Measurements from ENCODE around the gene ATP6V0A1. TPM values are rescaled to one million over a fixed set of nuclear protein-coding genes. Genes with fewer than 3 reads are reported as not detected.

ATP6V0A1 gene
- total RNA-seq, 1 donor from 2014 or later = 103 TPM

DNA sequence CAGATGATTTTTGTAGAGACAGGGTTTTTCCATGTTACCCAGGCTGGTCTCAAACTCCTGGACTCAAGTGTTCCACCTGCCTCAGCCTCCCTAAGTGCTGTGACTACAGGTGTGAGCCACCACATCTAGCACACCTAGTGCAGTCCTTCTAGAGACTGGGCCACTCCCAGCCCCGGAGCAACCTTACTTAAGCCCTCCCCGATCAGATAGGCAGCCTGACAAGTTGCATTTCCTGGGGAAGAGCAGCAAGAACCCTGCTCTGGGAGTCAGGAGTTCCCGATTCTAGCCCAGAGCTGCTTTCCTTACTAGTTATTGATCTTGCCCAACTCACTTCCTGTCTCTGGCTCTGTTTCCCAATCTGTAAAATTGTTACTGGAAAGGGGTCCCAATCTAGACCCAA, 70.4 kb downstream of the ATP6V0A1 start:
- Mint-ChIP-seq H3K36me3 (ENCODE audit: low read depth, unreplicated experiment) (peaks cover 4% of the 10 kb centered on the region), H3K4me1 (ENCODE audit: unreplicated experiment) (peaks cover 26% of the 10 kb centered on the region), H3K9me3 (ENCODE audit: unreplicated experiment) (no peaks in the 10 kb centered on the region), H3K27me3 (ENCODE audit: unreplicated experiment) (peaks cover 6% of the 10 kb centered on the region), H3K4me3 (ENCODE audit: unreplicated experiment) (no peak overlapping the region), H3K27ac (ENCODE audit: unreplicated experiment) (no peak overlapping the region)
- DNase-seq (ENCODE audit: low spot score) = no peak
- TF ChIP-seq, protein P1, sequence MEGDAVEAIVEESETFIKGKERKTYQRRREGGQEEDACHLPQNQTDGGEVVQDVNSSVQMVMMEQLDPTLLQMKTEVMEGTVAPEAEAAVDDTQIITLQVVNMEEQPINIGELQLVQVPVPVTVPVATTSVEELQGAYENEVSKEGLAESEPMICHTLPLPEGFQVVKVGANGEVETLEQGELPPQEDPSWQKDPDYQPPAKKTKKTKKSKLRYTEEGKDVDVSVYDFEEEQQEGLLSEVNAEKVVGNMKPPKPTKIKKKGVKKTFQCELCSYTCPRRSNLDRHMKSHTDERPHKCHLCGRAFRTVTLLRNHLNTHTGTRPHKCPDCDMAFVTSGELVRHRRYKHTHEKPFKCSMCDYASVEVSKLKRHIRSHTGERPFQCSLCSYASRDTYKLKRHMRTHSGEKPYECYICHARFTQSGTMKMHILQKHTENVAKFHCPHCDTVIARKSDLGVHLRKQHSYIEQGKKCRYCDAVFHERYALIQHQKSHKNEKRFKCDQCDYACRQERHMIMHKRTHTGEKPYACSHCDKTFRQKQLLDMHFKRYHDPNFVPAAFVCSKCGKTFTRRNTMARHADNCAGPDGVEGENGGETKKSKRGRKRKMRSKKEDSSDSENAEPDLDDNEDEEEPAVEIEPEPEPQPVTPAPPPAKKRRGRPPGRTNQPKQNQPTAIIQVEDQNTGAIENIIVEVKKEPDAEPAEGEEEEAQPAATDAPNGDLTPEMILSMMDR (IDR thresholded peaks at IDR 0.05; ENCODE audit: unreplicated experiment) = no peak

DNA sequence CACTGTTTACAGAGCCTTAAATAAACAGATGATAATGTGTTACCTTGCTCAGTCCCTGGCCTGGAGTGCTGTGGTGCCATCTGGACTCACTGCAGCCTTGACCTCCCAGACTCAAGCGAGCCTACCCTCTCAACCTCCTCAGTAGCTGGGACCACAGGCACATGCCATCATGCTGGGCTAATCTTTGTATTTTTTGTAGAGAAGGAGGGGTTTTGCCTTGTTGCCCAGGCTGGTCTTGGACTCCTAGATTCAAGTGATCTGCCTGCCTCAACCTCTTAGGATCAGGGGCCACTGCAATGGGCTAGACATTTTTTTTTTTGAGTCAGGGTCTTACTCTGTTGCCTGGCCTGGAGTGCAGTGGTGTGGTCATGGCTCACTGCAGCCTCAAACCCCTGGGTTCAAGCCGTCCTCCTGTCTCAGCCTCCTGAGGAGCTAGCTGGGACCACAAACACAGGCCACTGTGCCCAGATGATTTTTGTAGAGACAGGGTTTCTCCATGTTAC, 72.3 kb downstream of the ATP6V0A1 start:
- H3K27ac Mint-ChIP-seq (ENCODE audit: unreplicated experiment) = peak overlapping the region; percentile 30
- peaks cover 27% of the 10 kb centered on the region for H3K4me1 Mint-ChIP-seq (ENCODE audit: unreplicated experiment)
- peaks cover 4% of the 10 kb centered on the region for H3K36me3 Mint-ChIP-seq (ENCODE audit: low read depth, unreplicated experiment)
- TF ChIP-seq, protein P1 (IDR thresholded peaks at IDR 0.05; ENCODE audit: unreplicated experiment) = no peak
- peaks cover 6% of the 10 kb centered on the region for H3K27me3 Mint-ChIP-seq (ENCODE audit: unreplicated experiment)
- H3K9me3 Mint-ChIP-seq (ENCODE audit: unreplicated experiment) = no peaks in the 10 kb centered on the region
- DNase-seq (ENCODE audit: low spot score) = no peak
- no peak overlapping the region for H3K4me3 Mint-ChIP-seq (ENCODE audit: unreplicated experiment)

DNA sequence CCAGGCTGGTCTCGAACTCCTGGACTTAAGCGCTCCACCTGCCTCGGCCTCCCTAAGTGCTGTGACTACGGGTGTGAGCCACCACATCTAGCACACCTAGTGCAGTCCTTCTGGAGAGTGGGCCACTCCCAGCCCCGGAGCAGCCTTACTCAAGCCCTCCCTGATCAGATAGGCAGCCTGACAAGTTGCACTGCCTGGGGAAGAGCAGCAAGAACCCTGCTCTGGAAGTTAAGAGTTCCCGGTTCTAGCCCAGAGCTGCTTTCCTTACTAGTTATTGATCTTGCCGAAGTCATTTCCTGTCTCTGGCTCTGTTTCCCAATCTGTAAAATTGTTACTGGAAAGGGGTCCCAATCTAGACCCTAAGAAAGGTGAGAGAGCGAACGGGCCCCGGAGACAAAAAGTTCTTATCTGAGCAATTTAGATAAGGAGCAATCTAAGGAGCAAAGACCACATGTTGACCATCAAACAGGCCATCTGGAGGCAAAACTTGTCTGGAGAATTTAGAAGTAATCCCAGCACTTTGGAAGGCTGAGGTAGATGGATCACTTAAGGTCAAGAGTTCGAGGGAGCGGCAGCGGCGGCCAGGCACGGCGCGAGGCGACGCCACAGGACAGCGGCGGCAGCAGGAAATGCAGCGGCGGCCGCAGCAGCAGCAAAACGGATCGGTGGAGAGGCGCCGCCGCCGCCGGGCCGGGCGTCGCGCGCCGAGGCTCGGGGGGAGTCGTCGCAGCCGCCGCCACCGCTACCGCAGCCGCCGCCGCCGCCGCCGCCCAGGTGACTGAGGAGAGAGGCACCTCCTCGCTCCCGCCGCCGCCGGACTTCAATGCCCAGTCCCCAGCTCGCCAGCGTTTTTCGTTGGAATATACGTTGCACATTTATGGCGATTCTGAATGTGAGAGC, 73.0 kb downstream of the ATP6V0A1 start:
- TF ChIP-seq, protein P1 (IDR thresholded peaks at IDR 0.05; ENCODE audit: unreplicated experiment) = peak; percentile 37
- Mint-ChIP-seq H3K27ac (ENCODE audit: unreplicated experiment) (no peak overlapping the region), H3K4me1 (ENCODE audit: unreplicated experiment) (peaks cover 23% of the 10 kb centered on the region), H3K27me3 (ENCODE audit: unreplicated experiment) (peaks cover 6% of the 10 kb centered on the region), H3K9me3 (ENCODE audit: unreplicated experiment) (no peaks in the 10 kb centered on the region), H3K36me3 (ENCODE audit: low read depth, unreplicated experiment) (peaks cover 4% of the 10 kb centered on the region), H3K4me3 (ENCODE audit: unreplicated experiment) (peak overlapping the region; percentile 49)
- peak; percentile 52 for DNase-seq (ENCODE audit: low spot score)

DNA sequence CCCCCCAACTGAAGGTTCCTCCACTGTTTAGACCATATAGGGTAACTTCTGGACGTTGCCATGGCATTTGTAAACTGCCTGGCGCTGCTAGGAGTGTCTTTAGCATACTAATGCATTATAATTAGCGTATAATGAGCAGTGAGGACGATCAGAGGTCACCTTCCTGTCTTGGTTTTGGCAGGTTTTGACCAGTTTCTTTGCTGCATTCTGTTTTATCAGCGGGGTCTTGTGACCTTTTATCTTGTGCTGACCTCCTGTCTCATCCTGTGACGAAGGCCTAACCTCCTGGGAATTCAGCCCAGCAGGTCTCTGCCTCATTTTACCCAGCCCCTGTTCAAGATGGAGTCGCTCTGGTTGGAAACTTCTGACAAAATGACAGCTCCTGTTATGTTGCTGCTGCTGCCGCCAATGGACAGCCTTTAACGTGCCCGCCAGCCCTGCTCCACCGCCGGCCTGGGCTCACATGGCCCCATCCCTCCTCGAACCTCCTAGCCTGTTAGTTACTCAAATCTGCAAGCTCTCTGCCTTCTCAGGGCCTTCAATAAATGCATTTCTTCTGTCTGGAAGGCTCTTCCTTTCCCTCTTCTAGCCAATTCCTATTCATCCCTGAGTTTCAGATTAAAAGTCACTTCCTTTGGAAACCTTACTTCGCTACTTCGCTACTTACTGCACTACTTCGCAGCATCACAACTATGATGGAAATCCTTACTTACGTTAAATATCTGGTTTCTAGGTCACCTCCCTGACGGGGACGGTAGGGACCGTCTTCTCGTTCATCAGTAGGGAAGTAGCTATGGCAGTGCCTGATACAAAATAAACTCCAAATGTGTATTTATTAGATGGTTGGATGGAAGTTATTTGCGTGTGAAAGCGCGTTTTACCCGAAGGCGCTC, 76.7 kb downstream of the ATP6V0A1 start:
- Mint-ChIP-seq H3K36me3 (ENCODE audit: low read depth, unreplicated experiment) (peaks cover 11% of the 10 kb centered on the region), H3K27me3 (ENCODE audit: unreplicated experiment) (peaks cover under 1% of the 10 kb centered on the region), H3K4me3 (ENCODE audit: unreplicated experiment) (peak overlapping the region; percentile 85), H3K27ac (ENCODE audit: unreplicated experiment) (peak overlapping the region; percentile 18), H3K9me3 (ENCODE audit: unreplicated experiment) (no peaks in the 10 kb centered on the region), H3K4me1 (ENCODE audit: unreplicated experiment) (peaks cover 8% of the 10 kb centered on the region)
- TF ChIP-seq, protein P1 (IDR thresholded peaks at IDR 0.05; ENCODE audit: unreplicated experiment) = no peak
- no peak for DNase-seq (ENCODE audit: low spot score)
